HepG2 (cell line): Measurements from ENCODE around the gene STOML1. TPM values are rescaled to one million over a fixed set of nuclear protein-coding genes. Genes with fewer than 3 reads are reported as not detected.

Source experiments
- ARNTL ChIP-seq: sonication (generic); formaldehyde crosslinking; IDR thresholded peaks from 2 replicates; pipeline ENCODE4 v1.4.0; 2020; ENCODE audit warnings: mild to moderate bottlenecking, missing genetic modification reagents
- ATF7 ChIP-seq, 2 experiments: fragments of 450-650 bp in 1 of 2; sonication (generic) in 1 of 2; formaldehyde crosslinking in 1 of 2; IDR thresholded peaks; 2 replicates each; pipeline versions ENCODE4 v1.4.0 to v1.6.1; 2016 to 2020; ENCODE audit warnings: antibody characterized with exemption in 1 of 2, mild to moderate bottlenecking in 1 of 2, missing genetic modification reagents in 1 of 2
- CENPX ChIP-seq: sonication (generic); formaldehyde crosslinking; IDR thresholded peaks from 2 replicates; pipeline ENCODE4 v1.9.0; 2021; ENCODE audit warnings: mild to moderate bottlenecking, missing genetic modification reagents, moderate library complexity
- HDAC6 ChIP-seq: fragments of 200-600 bp; sonication (generic); IDR thresholded peaks from 2 replicates; pipeline ENCODE4 v1.7.0; 2017; ENCODE audit warnings: mild to moderate bottlenecking, antibody characterized with exemption, low read length, low read depth
- ZNF350 ChIP-seq: sonication (generic); formaldehyde crosslinking; IDR thresholded peaks from 2 replicates; pipeline ENCODE4 v1.4.0; 2020; ENCODE audit warnings: mild to moderate bottlenecking, low read depth, missing genetic modification reagents, borderline replicate concordance
- ZNF781 ChIP-seq: sonication (generic); formaldehyde crosslinking; IDR thresholded peaks from 2 replicates; pipeline ENCODE4 v1.5.1; 2020; ENCODE audit warnings: borderline replicate concordance, mild to moderate bottlenecking, missing genetic modification reagents; ENCODE audit errors: not compliant biosample characterization
- ZNF782 ChIP-seq: sonication (generic); formaldehyde crosslinking; IDR thresholded peaks from 2 replicates; pipeline ENCODE4 v1.4.0; 2020; ENCODE audit warnings: missing genetic modification reagents, mild to moderate bottlenecking, borderline replicate concordance
- polyA plus RNA-seq, 8 experiments: library from polyadenylated mRNA; depleted of rRNA in 3 of 8; stranded (reverse) in 7 of 8; unstranded in 1 of 8; fragments of >200 nt; fragmentation: Illumina TruSeq in 4 of 8; extraction: Trizol in 4 of 8; gene quantifications; 2 replicates each; pipeline versions ENCODE4 v1.2.1 to v1.2.3, GENCODE V29; 2011 to 2016; ENCODE audit warnings: low read depth in 4 of 8, missing spikeins in 1 of 8, mixed read lengths in 1 of 8; ENCODE audit not compliant: insufficient read depth in 1 of 8
- total RNA-seq, 5 experiments: library from RNA; depleted of rRNA; stranded (reverse); fragments of >200 nt; fragmentation: Illumina TruSeq; extraction: Trizol; gene quantifications; 2 replicates each; pipeline ENCODE4 v1.2.3, GENCODE V29; 2016; ENCODE audit warnings: low read depth in 1 of 5
- TF ChIP-seq, protein P1 (sequence below): sonication (generic); formaldehyde crosslinking; IDR thresholded peaks from 2 replicates; pipeline ENCODE4 v1.9.0; 2021; ENCODE audit warnings: mild to moderate bottlenecking, missing genetic modification reagents
- TF ChIP-seq, protein P2 (sequence below): sonication (generic); formaldehyde crosslinking; IDR thresholded peaks from 2 replicates; pipeline ENCODE4 v1.5.1; 2020; ENCODE audit warnings: missing genetic modification reagents, mild to moderate bottlenecking, borderline replicate concordance

The STOML1 gene
- total and polyA plus RNA-seq, 2 of the 13 experiments (the other 11 are each of a cell fraction or from before 2014, with no cell fraction given), result 3.5 to 3.7 TPM

GRCh38 chr15:73931441-73931840 is 60.7 kb downstream of the STOML1 start (continued):
- TF ChIP-seq, protein P1, sequence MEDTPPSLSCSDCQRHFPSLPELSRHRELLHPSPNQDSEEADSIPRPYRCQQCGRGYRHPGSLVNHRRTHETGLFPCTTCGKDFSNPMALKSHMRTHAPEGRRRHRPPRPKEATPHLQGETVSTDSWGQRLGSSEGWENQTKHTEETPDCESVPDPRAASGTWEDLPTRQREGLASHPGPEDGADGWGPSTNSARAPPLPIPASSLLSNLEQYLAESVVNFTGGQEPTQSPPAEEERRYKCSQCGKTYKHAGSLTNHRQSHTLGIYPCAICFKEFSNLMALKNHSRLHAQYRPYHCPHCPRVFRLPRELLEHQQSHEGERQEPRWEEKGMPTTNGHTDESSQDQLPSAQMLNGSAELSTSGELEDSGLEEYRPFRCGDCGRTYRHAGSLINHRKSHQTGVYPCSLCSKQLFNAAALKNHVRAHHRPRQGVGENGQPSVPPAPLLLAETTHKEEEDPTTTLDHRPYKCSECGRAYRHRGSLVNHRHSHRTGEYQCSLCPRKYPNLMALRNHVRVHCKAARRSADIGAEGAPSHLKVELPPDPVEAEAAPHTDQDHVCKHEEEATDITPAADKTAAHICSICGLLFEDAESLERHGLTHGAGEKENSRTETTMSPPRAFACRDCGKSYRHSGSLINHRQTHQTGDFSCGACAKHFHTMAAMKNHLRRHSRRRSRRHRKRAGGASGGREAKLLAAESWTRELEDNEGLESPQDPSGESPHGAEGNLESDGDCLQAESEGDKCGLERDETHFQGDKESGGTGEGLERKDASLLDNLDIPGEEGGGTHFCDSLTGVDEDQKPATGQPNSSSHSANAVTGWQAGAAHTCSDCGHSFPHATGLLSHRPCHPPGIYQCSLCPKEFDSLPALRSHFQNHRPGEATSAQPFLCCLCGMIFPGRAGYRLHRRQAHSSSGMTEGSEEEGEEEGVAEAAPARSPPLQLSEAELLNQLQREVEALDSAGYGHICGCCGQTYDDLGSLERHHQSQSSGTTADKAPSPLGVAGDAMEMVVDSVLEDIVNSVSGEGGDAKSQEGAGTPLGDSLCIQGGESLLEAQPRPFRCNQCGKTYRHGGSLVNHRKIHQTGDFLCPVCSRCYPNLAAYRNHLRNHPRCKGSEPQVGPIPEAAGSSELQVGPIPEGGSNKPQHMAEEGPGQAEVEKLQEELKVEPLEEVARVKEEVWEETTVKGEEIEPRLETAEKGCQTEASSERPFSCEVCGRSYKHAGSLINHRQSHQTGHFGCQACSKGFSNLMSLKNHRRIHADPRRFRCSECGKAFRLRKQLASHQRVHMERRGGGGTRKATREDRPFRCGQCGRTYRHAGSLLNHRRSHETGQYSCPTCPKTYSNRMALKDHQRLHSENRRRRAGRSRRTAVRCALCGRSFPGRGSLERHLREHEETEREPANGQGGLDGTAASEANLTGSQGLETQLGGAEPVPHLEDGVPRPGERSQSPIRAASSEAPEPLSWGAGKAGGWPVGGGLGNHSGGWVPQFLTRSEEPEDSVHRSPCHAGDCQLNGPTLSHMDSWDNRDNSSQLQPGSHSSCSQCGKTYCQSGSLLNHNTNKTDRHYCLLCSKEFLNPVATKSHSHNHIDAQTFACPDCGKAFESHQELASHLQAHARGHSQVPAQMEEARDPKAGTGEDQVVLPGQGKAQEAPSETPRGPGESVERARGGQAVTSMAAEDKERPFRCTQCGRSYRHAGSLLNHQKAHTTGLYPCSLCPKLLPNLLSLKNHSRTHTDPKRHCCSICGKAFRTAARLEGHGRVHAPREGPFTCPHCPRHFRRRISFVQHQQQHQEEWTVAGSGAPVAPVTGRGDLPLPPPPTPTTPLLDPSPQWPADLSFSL, result no peak
- TF ChIP-seq ATF7 (IDR thresholded peaks at IDR 0.05) (no peak), ATF7 (CRISPR knock-in tag; IDR thresholded peaks at IDR 0.05) (no peak), ARNTL (CRISPR knock-in tag) (no peak), ZNF350 (CRISPR knock-in tag) (no peak), ZNF782 (CRISPR knock-in tag) (no peak), CENPX (no peak), ZNF781 (CRISPR knock-in tag) (no peak), HDAC6 (no peak)
- TF ChIP-seq, protein P2, sequence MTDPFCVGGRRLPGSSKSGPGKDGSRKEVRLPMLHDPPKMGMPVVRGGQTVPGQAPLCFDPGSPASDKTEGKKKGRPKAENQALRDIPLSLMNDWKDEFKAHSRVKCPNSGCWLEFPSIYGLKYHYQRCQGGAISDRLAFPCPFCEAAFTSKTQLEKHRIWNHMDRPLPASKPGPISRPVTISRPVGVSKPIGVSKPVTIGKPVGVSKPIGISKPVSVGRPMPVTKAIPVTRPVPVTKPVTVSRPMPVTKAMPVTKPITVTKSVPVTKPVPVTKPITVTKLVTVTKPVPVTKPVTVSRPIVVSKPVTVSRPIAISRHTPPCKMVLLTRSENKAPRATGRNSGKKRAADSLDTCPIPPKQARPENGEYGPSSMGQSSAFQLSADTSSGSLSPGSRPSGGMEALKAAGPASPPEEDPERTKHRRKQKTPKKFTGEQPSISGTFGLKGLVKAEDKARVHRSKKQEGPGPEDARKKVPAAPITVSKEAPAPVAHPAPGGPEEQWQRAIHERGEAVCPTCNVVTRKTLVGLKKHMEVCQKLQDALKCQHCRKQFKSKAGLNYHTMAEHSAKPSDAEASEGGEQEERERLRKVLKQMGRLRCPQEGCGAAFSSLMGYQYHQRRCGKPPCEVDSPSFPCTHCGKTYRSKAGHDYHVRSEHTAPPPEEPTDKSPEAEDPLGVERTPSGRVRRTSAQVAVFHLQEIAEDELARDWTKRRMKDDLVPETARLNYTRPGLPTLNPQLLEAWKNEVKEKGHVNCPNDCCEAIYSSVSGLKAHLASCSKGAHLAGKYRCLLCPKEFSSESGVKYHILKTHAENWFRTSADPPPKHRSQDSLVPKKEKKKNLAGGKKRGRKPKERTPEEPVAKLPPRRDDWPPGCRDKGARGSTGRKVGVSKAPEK (CRISPR knock-in tag), result no peak
